HCT116 (cell line): ENCODE results near the gene DPF3.

ENCODE experiments used
- CBX3 ChIP-seq: IDR thresholded peaks from 2 replicates; pipeline ENCODE4 v1.6.1; 2012; ENCODE audit warnings: low read depth
- CEBPB ChIP-seq: IDR thresholded peaks from 2 replicates; pipeline ENCODE4 v1.6.1; 2012; ENCODE audit warnings: low read depth
- CTCF ChIP-seq, 3 experiments: fragments of 200-600 bp in 1 of 3; sonication (generic) in 1 of 3; IDR thresholded peaks in 2 of 3; conservative IDR thresholded peaks in 1 of 3; 2 replicates each; pipeline ENCODE4 v1.5.1; 2012 to 2017; ENCODE audit warnings: low read depth in 2 of 3, low read length in 2 of 3, antibody characterized with exemption in 1 of 3, borderline replicate concordance in 1 of 3, control low read depth in 1 of 3, mild to moderate bottlenecking in 1 of 3, mixed read lengths in 1 of 3, mixed run types in 1 of 3, moderate library complexity in 1 of 3; ENCODE audit not compliant: insufficient read depth in 1 of 3
- EZH2 ChIP-seq: fragments of 200-600 bp; sonication (generic); IDR thresholded peaks from 2 replicates; pipeline ENCODE4 v1.6.1; 2017; ENCODE audit warnings: antibody characterized with exemption, mixed run types
- POLR2A ChIP-seq: IDR thresholded peaks from 2 replicates; pipeline ENCODE4 v1.7.0; 2011; ENCODE audit warnings: borderline replicate concordance; ENCODE audit not compliant: insufficient read depth, insufficient read length; ENCODE audit errors: extremely low read depth
- POLR2AphosphoS5 ChIP-seq: IDR thresholded peaks from 2 replicates; pipeline ENCODE4 v1.6.1; 2011; ENCODE audit warnings: mild to moderate bottlenecking, low read depth, low read length, moderate library complexity
- RAD21 ChIP-seq: IDR thresholded peaks from 2 replicates; pipeline ENCODE4 v1.6.1; 2012; ENCODE audit warnings: low read depth, mild to moderate bottlenecking
- SIN3A ChIP-seq: IDR thresholded peaks from 2 replicates; pipeline ENCODE4 v1.6.1; 2012; ENCODE audit warnings: low read depth
- TCF7L2 ChIP-seq: IDR thresholded peaks from 2 replicates; pipeline ENCODE4 v1.7.0; 2011; ENCODE audit warnings: borderline replicate concordance, inconsistent platforms; ENCODE audit not compliant: insufficient read depth, insufficient read length; ENCODE audit errors: extremely low read depth

- no peak for TF ChIP-seq EZH2
- no peak for TF ChIP-seq POLR2AphosphoS5
- no peak for TF ChIP-seq CTCF (IDR thresholded peaks at IDR 0.05 in 2 of 3, conservative IDR thresholded peaks at IDR 0.05 in 1 of 3; ENCODE audit: borderline replicate concordance in 1 of 3, insufficient read depth in 1 of 3, low read depth in 2 of 3, low read length in 2 of 3)
- no peak for TF ChIP-seq POLR2A
- TF ChIP-seq CEBPB = no peak
- no peak for TF ChIP-seq SIN3A
- TF ChIP-seq TCF7L2 = no peak
- no peak for TF ChIP-seq RAD21
- TF ChIP-seq CBX3 = no peak
Measured at GRCh38 chr14:72849222-72849621, 44.7 kb downstream of the DPF3 start.
